ENCODE measurements around the gene LTB4R2. TPM values are rescaled to one million over a fixed set of nuclear protein-coding genes. Genes with fewer than 3 reads are reported as not detected.

Gene LTB4R2
- total and polyA plus RNA-seq, 2 of the 8 experiments (the other 6 are each of a cell fraction or from before 2014, with no cell fraction given), result 5.3 to 6.7 TPM

- no peak within 1 kb of the TSS for H4K91ac ChIP-seq (replicated peaks; ENCODE audit: insufficient read length, low read length)
- no peak within 1 kb of the TSS for H3K4ac ChIP-seq (replicated peaks; ENCODE audit: insufficient read length, low read depth, low read length)
- DNase-seq (ENCODE audit: low read depth in 1 of 2, low spot score in 2 of 2), result peak; percentile 61 to 99
- peaks cover 22 to 33% (median 29%) of the 10 kb centered on the region in 4 experiments for H3K36me3 ChIP-seq (ENCODE audit: control insufficient read depth in 2 of 4, insufficient read depth in 4 of 4, low read length in 3 of 4)
- no peak within 1 kb of the TSS for H3K27ac ChIP-seq (ENCODE audit: low read depth, low read length)
- POLR2A ChIA-PET (ENCODE audit: partially characterized antibody), result interaction anchor here (0.6 to 6.1 kb wide), 23 partner anchors 8 to 758 kb away, joined by 3 to 50 read pairs (median 5); partner anchors contain the start of genes ADCY4, CHMP4A, CIDEB and GMPR2
- H4K5ac ChIP-seq (ENCODE audit: insufficient read length, low read depth, low read length), result peak within 1 kb of the TSS; percentile 87
- H2BK120ac ChIP-seq (replicated peaks; ENCODE audit: low read depth, low read length), result no peak within 1 kb of the TSS
- no peak within 1 kb of the TSS for H2BK15ac ChIP-seq (ENCODE audit: low read length)
- H3K27me3 ChIP-seq (replicated peaks in 1 of 4; ENCODE audit: control insufficient read depth in 3 of 4, extremely low read depth in 1 of 4, insufficient read depth in 3 of 4, low read length in 3 of 4), result no peaks in the 10 kb centered on the region
- no peak within 1 kb of the TSS for H3K23ac ChIP-seq (ENCODE audit: insufficient read length)
- no peak within 1 kb of the TSS for H2AK5ac ChIP-seq (ENCODE audit: low read depth, low read length)
- no peak within 1 kb of the TSS for H2BK20ac ChIP-seq (ENCODE audit: low read length)
- H3K23me2 ChIP-seq (ENCODE audit: low read depth, low read length), result peaks cover 4% of the 10 kb centered on the region; the same call in 1 of the 2 replicates
- H3K9me3 ChIP-seq (ENCODE audit: insufficient read depth in 2 of 2, low read depth in 1 of 2, low read length in 1 of 2), result no peaks in the 10 kb centered on the region; a peak in 1 of 4 replicates
- H3K79me2 ChIP-seq (ENCODE audit: control insufficient read depth in 1 of 2, insufficient read depth in 2 of 2, low read length in 2 of 2), result peaks cover 4 to 13% of the 10 kb centered on the region in 2 experiments; a peak in 2 of 4 replicates
- no peak for FAIRE-seq
- CTCF ChIA-PET (ENCODE audit: partially characterized antibody), result interaction anchor here (0.7 to 9.0 kb wide), 15 partner anchors 9 to 241 kb away, joined by 3 to 163 read pairs (median 5); partner anchors contain the start of genes CHMP4A, CIDEB, IPO4 and KHNYN
- peak within 1 kb of the TSS; percentile 28 for H2AFZ ChIP-seq (ENCODE audit: low read length)
- H3K4me3 ChIP-seq (ENCODE audit: extremely low read depth in 1 of 4, insufficient read depth in 2 of 4, low read depth in 3 of 4, low read length in 4 of 4), result peak within 1 kb of the TSS; percentile 76 to 91 (median 88)
- peak within 1 kb of the TSS; percentile 98 for H3K18ac ChIP-seq (ENCODE audit: extremely low read depth, low read length)
- peaks cover 5% of the 10 kb centered on the region; the same call in 1 of the 2 replicates for H3K79me1 ChIP-seq (ENCODE audit: low read depth, low read length)
- peak within 1 kb of the TSS; percentile 78 for H3K56ac ChIP-seq (replicated peaks; ENCODE audit: insufficient read length, low read depth, low read length)
- peak within 1 kb of the TSS; percentile 64; the same call in 1 of the 2 replicates for H2BK5ac ChIP-seq (ENCODE audit: low read depth, low read length)
- 3% methylated on average over 61 of the region's 75 CpGs; no CpG with 5 or more reads in 1 of the 2 experiments for WGBS, 2 experiments (ENCODE audit: extremely low coverage in 1 of 2, insufficient coverage in 1 of 2, insufficient read length in 1 of 2, insufficient replicate concordance in 2 of 2, low coverage in 1 of 2, low lambda C conversion rate in 2 of 2, missing lambda C conversion rate in 1 of 2)
- H2BK12ac ChIP-seq (ENCODE audit: low read depth, low read length), result no peak within 1 kb of the TSS
- no peak within 1 kb of the TSS for H3K14ac ChIP-seq (ENCODE audit: insufficient read length)
- peaks cover 0 to 7% (median 4%) of the 10 kb centered on the region in 4 experiments; a peak in 5 of 7 replicates for H3K4me1 ChIP-seq (replicated peaks in 1 of 4; ENCODE audit: control insufficient read depth in 3 of 4, insufficient read depth in 4 of 4, low read length in 3 of 4)
- H4K20me1 ChIP-seq (replicated peaks in 1 of 2; ENCODE audit: control insufficient read depth in 1 of 2, insufficient read depth in 2 of 2, low read length in 2 of 2), result no peaks in the 10 kb centered on the region
- H3K4me2 ChIP-seq (ENCODE audit: insufficient read depth in 1 of 2, low read depth in 2 of 2, low read length in 2 of 2), result peak within 1 kb of the TSS; percentile 85 to 96
- peak within 1 kb of the TSS; percentile 92 for H4K8ac ChIP-seq (ENCODE audit: extremely low read depth, insufficient read depth, low read length)
- peak within 1 kb of the TSS; percentile 59 to 91 (median 66) for H3K9ac ChIP-seq (replicated peaks in 1 of 4; ENCODE audit: extremely low read depth in 1 of 4, low read depth in 3 of 4, low read length in 3 of 4)
- TF ChIP-seq TBP (IDR thresholded peaks at IDR 0.05; ENCODE audit: low read depth, low read length), result peak; percentile 76
- TF ChIP-seq POLR2A (IDR thresholded peaks at IDR 0.05; ENCODE audit: control extremely low read depth in 1 of 2, low read depth in 2 of 2, low read length in 2 of 2), result peak; percentile 81 to 88
- TF ChIP-seq SRF (IDR thresholded peaks at IDR 0.05; ENCODE audit: low read depth, low read length), result peak; percentile 91
- peak; percentile 62 for TF ChIP-seq TAF7 (optimal IDR thresholded peaks at IDR 0.05; ENCODE audit: borderline replicate concordance, low read depth, low read length)
- TF ChIP-seq TCF12 (IDR thresholded peaks at IDR 0.05; ENCODE audit: low read depth, low read length), result no peak
- TF ChIP-seq SP2 (IDR thresholded peaks at IDR 0.05; ENCODE audit: low read length), result no peak
- no peak for TF ChIP-seq RAD21 (IDR thresholded peaks at IDR 0.05 in 1 of 2, conservative IDR thresholded peaks at IDR 0.05 in 1 of 2; ENCODE audit: low read depth in 2 of 2, low read length in 2 of 2)
- TF ChIP-seq TEAD4 (IDR thresholded peaks at IDR 0.05; ENCODE audit: low read depth, low read length), result no peak
- TF ChIP-seq E2F6 (IDR thresholded peaks at IDR 0.05), result peak; percentile 29; the same call in 1 of the 2 replicates
- peak; percentile 93 for TF ChIP-seq ASH2L (IDR thresholded peaks at IDR 0.05; ENCODE audit: low read length)
These were observed 10.4 kb upstream of the LTB4R2 start, which contains the start of the genes DHRS1 and NOP9 for GRCh38 chr14:24299255-24300191. DHRS1 (minus strand) TSS chr14:24299780; CDS start chr14:24299106, 674 bp downstream. NOP9 (plus strand) TSS chr14:24299850; CDS start chr14:24299955, 105 bp downstream.
